ENCODE data around the gene HEXA. TPM values are rescaled to one million over a fixed set of nuclear protein-coding genes. Genes with fewer than 3 reads are reported as not detected.

The HEXA gene
- polyA plus RNA-seq, 4 donors, result 89.7 to 122 (median 114) TPM

DNA sequence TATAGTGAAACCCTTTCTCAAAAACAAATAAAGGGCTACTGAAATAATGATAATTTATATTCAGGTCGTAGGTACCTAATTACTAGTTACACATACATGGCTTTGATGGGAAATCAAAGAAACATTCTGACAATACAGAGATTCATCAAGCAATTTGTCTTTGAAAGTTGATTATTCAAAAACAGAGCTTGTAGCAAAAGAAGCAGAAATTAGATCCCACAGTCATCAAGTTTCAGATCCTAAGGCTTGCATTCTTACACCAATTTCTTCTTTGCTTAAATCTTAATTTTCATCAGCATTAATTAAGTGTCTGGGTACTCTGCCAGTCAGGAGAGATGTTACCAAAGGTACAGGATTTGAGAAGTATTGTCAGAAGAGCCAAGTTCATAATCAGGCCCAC is 1.5 kb upstream of the HEXA start:
- no peak for DNase-seq (ENCODE audit: low read depth in 4 of 4, low spot score in 3 of 4)

DNA sequence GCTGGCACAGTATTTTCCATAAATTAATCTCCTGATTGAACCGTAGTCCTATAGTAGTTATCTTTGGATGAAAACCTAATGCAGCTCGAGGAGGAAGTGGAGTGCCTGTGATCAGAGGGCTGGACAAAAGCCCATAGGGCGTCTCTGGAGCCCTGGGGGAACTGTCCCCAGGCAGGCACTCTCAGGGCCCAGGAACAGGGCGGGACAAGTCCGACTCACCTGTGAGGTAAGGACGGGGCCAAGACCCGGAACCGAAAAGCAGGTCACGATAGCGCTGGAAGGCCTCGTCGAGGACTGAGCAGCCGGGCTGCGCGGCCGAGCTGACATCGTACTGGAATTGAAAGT is 341 bp downstream of the HEXA start:
- DNase-seq (ENCODE audit: low read depth in 4 of 4, low spot score in 3 of 4), result no peak

DNA sequence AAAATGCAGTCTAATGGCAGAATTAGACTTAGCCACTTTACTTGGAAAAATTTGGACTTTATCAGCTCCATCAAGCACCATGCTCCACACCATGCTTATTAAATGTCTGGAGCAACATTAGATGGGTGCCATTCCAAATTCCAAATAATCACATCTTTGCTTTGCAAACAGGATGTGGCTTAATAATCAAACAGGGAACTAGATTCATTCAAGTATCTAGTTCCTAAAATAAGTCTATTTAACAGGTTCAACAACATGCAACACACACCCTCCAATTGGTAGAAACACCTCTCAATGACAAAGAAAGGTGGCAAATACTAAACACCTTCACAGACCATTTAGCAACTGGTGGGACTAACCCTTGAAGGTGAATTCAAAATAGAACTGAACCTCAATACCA is 3.5 kb downstream of the HEXA start:
- DNase-seq (ENCODE audit: low read depth in 4 of 4, low spot score in 3 of 4), result no peak

DNA sequence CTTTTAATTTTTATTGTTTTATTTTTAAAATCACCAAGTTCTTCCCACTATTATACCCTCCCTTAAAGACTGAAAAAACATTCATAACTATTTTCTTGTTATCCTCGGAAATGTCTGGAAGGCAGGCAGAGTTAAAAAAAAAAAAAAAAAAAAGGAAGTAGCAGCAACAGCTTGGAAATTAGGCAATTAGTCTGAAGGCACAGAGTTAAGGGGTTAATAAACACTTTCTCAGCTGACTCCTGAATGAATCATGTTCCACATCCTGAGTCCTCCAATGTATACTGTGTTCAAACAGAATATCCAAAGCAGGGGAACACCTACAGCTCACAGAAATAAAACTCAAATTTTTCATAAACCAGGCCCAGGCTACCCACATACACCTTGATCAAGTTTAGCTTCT is 5.8 kb downstream of the HEXA start:
- DNase-seq (ENCODE audit: low read depth in 4 of 4, low spot score in 3 of 4), result no peak

DNA sequence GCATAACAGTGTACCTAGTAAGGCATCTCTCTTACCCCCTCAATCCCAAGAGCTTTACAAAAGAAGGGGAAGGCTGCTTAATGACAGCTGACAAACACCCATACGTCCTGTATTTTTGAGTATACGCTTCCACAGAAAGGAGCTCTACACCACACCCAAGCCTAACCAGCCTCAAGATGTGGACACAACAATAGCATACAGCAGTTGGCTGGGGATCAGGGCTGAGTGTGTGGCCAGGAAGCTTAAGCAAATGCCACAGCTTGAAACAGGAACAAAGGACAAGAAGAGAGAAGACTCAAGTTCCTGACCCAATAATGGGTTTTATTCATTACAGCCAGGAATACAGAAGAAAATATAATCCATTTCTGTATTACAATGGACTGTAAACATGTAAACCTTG is 6.9 kb downstream of the HEXA start:
- DNase-seq (ENCODE audit: low read depth in 4 of 4, low spot score in 3 of 4), result no peak

DNA sequence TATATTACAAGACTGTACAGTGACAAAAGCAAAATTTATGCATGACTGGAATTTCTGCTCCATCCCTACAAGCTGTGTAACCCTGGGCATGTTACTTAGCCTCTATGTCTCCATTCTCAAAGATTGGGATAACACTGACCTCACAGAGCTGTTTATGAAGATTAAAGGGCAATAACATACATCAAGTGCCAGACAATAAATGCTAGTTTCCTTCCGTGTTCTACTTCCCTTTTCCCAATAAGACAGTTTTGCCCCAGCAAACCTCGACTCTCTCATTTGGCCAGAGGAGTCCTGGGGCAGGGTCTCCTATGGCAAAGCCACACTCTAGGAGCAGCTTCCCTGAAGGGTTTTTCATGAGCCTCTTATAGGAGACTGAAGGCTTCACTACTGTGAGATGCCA is 7.5 kb downstream of the HEXA start:
- no peak for DNase-seq (ENCODE audit: low read depth in 4 of 4, low spot score in 3 of 4)

DNA sequence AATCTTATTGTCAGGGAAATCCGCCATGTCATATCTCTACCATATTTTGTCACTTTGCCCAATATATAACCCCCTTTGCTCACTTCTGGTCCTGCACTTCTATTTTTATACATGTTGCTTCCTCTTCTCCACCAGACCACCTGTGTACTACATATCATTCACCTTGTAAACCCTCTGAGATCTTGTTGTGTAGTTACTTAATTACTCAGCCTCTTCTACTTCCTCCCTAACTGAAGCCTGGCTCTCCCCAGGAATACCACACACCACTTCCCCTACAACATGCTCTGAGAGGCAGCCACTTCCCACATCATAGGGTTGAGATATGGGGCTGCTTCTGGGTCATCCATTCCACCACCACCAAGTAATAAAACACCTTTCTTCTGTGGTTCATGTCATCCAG is 10.0 kb downstream of the HEXA start:
- DNase-seq (ENCODE audit: low read depth in 4 of 4, low spot score in 3 of 4), result no peak

DNA sequence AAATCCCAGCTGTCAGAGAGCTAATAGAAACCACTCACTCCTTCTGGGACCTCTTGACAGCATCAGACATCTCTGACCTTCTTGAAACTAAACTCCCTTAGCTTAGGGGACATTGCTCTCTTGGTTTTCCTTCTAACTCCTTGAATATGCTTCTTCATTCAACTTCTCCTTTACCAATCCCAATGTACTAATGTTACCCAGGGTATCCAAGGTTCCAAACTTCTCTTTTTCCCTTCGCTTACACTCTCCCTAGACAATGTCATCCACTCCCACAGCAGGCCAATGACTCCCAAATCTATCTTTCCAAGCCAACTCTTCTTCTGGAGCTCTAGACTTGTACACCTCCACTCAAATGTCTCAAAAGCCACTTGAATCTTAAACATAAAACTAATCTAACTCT is 14.6 kb downstream of the HEXA start:
- DNase-seq (ENCODE audit: low read depth in 4 of 4, low spot score in 3 of 4), result no peak

DNA sequence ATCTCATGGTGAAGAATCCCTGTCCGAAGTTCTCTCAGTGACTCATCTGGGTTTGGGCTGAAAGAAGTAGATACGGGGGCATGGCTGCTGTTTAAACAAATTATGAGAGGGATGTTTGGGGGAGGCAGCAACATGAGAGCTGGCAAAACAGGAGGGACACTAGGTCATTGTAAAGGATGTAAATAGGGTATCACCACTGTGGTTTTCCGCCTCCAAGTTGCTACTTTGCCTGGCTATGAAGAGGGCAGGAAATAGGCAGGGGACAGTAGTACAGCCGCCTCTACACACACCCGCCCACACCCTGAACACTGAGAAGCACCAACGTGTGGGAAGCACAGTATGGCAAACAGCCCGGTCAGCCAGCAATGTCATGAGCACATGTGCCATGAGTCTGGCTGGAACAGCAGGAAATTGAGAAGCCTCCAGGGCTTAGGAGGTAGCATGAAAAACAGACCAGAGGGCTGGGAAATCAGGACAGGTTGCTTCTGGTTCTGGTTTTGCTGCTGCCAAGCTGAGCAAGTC is 17.1 kb downstream of the HEXA start:
- peak in 1 of 4 donors; percentile 22 for DNase-seq (ENCODE audit: low read depth in 4 of 4, low spot score in 3 of 4)

DNA sequence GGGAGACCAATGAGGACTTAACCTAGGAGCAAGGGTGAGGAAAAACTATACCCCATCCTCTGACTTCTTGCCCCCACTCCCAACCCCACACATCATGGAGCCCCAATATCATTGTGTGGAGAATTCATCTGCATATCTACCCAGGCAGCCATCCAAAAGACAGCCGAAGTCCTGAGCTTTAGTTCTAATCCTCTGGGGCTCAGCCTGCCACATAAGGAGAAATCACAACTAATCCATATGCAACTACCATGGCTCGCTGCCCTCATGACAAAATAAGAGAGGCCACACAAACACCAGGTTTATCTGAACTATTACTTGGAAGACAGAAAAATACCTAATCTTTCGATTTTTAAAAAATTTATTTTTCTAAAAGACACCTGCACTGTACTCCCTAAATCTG is 17.7 kb downstream of the HEXA start:
- no peak for DNase-seq (ENCODE audit: low read depth in 4 of 4, low spot score in 3 of 4)

DNA sequence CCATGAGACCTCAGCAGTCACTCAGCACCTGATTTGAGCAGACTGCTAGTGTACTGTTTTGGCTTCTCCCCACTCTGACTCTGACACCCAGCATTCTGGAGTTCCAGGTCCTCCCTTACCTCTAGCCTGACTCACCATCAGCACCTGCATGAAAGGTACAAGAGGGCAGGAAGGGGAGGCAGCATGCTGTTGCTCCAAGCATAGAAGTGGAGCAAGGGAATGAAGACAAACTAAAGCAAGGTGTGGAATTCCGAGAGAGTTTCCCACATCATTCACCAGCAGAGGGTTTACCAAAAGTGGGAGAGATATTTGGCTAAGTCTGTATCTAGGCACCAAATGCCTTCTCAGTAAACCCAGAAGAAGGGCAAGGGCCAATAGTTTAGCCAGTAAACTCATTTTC is 21.3 kb downstream of the HEXA start:
- no peak for DNase-seq (ENCODE audit: low read depth in 4 of 4, low spot score in 3 of 4)

DNA sequence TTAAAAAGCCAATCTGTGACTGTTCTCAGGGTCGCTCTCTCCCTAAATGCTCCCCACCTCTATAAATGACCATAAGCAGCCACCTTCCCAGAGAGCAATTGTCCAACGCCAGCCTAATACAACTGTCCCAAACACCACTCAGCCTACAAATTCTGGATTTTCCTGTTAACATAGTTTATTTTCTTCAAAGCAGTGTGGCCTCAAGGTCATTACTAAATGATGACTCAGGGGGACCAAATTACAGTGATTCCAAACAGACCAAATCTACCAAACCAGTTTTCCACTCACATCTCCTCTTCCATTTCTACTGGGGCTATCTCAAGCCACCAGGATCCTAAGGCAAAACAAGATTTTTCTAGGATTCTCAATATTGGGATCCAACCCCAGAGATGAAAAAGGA is 22.5 kb downstream of the HEXA start:
- DNase-seq (ENCODE audit: low read depth in 4 of 4, low spot score in 3 of 4), result no peak

DNA sequence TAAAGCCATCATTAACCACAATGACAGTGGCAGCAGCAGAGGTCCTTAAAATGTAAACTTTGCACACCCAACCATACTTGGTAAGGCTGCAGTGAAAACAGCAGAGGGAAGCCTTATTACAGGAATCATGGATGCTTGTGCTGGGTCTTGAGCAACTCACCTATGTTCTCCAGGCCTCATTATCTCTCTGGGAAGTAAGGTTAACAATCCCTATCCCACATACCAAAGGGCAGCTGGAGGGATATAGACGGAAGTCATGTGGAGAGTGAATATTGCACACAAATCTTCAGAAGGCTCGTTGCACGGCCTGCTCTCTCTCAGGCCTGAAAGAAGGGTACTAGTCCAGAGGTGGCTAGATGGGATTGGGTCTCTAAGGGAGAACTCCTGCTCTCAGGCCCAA is 30.0 kb downstream of the HEXA start:
- no peak for DNase-seq (ENCODE audit: low read depth in 4 of 4, low spot score in 3 of 4)

DNA sequence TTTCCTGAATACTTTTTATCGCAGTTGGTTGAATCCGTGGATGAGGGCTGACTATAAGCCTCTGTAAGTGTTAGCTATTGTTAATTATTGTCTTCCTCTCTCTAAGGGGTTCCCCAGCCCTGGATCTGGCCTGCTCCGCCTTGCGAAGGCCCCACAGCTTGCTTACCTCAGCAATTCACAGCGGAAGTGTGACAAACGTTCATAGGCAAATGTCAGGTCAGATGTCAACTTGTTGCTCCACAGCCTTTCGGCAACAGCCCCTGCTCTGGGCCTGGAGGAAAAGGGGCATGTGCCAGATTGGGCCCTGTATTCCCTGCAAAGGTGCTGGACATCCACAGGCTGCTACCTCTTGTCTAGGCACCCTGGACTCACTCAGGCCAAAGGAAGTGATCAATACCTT is 30.5 kb downstream of the HEXA start:
- no peak for DNase-seq (ENCODE audit: low read depth in 4 of 4, low spot score in 3 of 4)

DNA sequence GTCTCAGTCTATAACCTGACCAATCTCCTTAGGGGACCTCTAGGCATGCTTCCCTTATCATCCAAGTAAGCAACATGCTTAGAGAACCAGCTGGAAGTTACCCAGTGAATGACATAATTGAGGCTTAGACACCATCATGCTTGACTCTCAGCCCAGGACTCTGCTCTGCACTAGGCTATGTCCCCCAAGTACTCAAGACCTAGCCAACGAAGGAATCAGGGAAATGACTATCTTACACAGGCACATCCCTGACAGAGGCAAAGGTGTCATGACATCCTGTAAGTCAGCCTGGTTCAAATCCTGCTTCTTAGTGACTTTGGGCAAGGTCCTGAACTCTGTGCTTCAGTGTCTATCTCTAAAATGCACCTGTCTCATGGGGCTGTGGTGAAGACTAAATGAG is 31.2 kb downstream of the HEXA start:
- DNase-seq (ENCODE audit: low read depth in 4 of 4, low spot score in 3 of 4), result no peak

DNA sequence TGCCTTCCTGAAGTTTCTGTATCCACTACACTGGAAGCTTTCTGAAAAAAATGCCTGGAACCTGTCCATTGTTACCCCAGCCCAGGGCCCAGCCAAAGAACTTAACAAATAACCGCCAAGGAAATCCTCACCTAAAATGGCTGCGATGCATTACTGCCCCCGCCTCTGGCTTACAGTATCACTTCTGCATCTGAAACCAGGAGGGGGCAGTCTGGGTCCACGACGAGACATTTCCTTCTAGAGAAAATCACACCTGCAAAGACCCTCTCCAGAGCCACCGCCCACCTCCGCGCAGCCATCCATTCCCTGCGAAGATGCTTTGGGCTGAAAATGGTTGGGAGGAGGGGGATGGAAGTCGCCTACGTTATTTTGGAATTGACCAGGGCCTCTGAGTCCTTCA is 33.4 kb downstream of the HEXA start:
- no peak for DNase-seq (ENCODE audit: low read depth in 4 of 4, low spot score in 3 of 4)

DNA sequence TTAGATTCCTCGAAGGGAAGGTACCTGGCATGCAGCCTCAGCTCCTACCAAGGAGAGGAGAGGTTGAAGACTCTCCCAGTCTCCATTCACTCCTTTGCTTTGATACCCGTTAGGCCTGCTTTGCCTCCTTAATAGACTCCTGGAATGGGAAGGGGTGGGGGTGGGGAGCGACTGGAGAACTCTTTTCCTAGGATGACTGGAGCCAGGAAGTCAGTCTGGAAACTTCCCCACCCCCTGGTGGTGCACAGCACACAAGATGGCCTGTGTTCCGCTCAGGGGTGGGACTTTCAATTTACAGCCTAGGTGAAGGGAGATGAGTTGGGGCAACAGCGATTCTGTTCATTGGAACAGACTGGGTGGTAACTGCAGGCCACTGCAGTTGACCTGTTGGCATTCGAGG is 34.5 kb downstream of the HEXA start:
- DNase-seq (ENCODE audit: low read depth in 4 of 4, low spot score in 3 of 4), result no peak

DNA sequence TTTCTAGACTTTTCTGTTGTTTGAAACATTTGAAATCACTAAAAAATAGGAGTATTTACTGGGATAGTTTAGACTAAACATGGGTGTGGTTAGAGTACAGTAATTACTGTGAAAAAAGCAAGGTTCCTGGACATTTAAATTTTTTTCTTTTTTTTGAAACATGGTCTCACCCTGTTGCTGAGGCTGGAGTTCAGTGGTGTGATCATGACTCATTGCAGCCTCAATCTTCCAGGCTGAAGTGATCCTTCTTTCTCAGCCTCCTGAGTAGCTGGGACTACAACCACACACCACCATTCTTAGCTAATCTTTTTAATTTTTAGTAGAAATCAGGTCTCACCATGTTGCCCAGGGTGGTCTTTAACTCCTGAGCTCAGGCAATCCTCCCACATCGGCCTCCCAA is 35.4 kb downstream of the HEXA start:
- DNase-seq (ENCODE audit: low read depth in 4 of 4, low spot score in 3 of 4), result no peak

DNA sequence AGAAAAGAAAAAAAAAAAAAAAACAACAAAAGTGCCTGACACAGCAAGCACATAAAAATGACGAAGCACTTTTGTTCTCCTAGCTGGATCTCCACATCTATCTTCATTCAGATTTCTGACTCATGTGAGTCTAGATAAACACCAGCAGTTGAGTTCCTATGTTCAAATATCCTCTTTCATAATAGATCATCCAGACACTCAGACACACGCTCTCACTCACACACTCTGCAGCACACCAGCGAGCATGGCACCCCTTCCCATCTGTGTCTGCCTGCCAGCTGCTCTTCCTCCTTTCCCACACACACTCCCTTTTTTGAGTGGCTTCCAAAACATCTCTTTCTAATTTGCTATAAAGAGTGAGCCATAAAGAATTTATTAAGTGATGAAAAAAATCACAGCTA is 36.0 kb downstream of the HEXA start:
- DNase-seq (ENCODE audit: low read depth in 4 of 4, low spot score in 3 of 4), result peak in 2 of 4 donors; percentile 30 to 43

DNA sequence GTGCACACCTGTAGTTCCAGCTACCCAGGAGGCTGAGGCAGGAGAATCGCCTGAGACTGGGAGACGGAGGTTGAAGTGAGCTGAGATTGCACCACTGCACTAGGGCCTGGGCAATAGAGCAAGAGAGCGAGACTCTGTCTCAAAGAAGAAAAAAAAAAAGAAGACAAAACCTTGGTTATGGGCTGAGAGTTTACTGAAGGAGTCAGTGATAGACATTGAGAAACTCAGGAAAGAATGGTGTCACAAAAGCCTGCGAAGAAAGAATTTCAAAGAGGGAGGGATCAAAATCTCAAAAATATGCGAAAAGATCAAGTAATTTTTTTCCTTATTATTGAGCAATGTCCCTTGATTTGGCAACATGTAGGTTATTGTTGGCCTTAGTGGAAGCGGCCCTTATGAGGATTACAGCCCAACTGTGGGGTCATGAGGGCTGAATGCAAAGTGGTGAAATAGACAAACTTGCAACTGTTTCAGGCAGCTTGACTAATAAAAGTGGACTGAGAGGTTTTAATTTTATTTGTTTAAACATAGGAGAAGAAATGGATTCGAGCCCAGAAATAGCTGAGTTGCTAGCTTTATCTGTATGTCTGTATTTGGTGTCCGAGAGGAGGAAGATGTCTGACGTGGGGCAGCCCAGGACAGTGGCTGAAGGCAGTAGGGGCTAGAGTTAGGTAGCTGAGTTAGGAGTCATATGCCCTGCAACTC is 37.0 kb downstream of the HEXA start:
- no peak for DNase-seq (ENCODE audit: low read depth in 4 of 4, low spot score in 3 of 4)

DNA sequence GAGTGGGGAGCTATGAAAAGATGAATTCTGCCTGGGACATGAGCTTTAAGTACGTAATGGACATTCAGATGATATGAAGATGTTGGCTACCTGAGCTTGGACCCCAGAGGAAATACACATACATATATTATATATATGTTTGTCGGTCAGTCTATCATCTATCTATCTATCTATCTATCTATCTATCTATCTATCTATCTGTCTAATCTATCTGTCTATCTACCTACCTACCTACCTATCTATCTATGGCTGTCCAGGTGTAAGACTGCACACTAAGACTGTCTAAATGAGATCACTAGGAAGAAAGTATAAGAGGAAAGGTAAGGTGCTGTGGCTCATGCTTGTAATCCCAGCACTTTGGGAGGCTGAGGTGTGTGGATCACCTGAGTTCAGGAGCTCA is 37.7 kb downstream of the HEXA start:
- DNase-seq (ENCODE audit: low read depth in 4 of 4, low spot score in 3 of 4), result no peak

DNA sequence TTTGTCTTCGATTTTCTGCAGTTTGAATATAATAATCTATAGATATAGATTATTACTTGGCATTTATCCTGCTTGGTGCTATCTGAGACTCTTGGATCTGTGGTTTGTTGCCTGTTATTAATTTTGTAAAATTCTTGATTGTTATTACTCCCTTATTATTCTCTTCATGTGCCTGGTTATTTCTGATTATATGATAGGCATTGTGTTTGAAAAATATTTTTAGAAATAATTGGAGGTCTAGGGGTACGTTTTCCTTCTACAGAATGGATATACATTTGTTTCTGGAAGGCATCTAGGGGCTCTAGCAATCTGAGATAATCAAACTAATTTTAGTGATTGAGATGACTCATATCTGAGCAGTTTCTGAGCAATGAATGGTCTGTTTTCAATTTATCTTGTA is 41.0 kb downstream of the HEXA start:
- no peak for DNase-seq (ENCODE audit: low read depth in 4 of 4, low spot score in 3 of 4)

DNA sequence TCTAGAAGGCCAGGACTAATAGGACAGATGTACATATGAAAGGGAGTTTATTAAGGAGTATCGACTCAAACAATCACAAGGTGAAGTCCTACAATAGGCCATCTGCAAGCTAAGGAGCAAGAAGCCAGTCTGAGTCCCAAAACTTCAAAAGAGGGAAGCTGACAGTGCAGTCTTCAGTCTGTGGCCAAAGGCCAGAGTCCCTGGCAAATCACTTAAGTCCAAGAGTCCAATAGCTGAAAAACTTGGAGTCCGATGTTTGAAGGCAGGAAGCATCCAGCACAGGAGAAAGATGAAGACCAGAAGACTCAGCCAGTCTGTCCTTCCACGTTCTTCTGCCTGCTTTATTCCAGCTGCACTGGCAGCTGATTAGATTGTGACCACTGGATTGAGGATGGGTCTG is 44.8 kb downstream of the HEXA start:
- DNase-seq (ENCODE audit: low read depth in 4 of 4, low spot score in 3 of 4), result no peak
